ENCODE data around the gene ZDHHC12.

ZDHHC12 gene

DNA sequence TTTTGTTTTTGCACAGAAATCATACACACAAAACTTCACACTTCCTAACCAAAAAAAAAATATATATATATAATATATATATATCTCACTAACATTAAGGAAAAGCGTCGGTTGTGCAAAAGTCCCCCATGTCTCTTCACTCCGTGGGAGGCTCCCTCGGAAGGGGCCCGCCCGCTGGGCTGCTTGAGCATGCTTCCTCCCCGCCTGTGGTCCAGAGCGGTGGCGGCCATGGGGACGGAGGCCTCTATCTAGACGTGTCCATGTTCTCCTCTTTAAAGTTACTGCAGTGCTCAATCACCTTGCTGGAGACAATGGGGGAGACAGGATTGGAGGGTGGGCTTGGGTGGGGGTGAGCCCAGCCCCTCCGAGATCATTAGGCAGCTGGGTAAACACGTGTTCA, 7.2 kb upstream of the ZDHHC12 start:
- in situ Hi-C loops (cut with HindIII; ENCODE audit: low sequenced_read_pairs): no loop called here

DNA sequence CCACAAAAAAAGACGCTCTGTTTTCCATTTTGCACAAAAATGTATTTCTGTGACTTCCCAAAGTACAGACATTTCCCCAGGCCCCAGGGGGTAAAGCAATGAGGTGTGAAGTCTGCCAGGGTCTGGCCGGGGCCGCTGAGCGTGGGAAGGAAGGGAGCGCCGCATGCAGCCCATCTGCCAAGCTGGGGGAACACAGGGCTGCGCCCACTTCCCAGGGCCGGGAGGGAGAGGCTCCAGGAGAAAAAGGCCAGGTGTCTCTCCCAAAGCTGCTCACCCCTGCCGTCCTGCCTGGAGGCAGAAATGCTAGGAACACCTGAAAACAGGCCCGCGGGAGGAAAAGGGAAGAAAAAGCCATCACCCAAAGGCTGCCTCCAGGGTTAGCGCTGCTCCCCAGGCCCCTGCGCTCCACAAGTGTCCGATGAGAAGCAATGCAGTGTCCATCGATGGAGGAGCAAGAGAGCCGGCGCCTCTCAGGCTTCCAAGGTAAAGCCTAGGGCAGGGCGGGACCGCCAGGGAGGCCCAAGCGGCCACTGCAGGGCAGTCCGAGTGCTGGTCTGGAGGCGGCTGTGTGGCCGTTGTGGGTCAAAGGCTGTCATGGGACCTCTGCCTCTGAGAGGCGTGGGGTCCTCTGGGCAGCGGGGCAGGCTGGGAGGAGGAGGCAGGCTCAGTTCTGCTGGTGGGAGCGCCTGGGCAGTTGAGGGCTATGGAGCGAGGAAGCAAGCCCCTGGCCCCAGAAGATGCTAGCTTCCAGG, 6.0 kb upstream of the ZDHHC12 start:
- in situ Hi-C loops (cut with HindIII; ENCODE audit: low sequenced_read_pairs): no loop called here

DNA sequence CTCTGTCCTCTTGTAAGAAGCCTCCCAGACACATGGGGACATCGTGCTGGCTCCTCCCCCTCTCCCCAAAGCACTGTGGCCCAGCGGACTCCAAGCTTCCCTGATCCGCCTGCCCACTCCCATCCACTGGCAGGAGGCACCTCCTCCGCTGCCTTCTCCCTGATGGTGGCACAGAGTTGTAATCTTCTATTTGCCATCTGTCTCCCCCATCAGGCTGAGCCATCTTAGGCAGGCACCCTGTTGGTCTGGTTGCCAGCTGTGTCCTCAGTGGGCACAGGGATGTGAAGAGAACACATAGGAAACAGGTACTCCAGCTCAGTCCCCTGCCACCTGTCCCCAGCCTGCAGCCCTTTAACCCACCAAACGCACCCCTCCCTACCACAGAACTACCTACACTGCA, 5.4 kb upstream of the ZDHHC12 start:
- in situ Hi-C loops (cut with HindIII; ENCODE audit: low sequenced_read_pairs): no loop called here

DNA sequence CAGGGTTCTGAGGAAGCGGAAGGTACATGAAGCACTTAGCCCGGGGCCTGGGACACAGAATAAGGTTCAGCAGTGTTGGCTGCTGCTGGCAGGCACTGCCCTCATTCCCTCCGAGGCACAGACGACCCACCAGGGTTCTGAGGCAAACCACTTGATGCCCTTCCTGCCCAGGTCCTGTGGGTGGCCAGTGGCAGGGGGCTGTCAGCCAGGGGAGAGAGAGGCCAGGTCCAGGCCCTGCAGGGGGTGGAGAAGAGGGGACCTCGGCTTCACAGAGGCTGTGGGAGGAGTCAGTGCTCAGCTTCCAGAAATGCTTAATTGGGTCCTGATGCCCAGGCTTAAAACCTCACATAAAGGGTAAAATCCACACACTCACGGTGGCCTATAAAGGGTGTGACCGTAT, 4.4 kb upstream of the ZDHHC12 start:
- in situ Hi-C loops (cut with HindIII; ENCODE audit: low sequenced_read_pairs): no loop called here

DNA sequence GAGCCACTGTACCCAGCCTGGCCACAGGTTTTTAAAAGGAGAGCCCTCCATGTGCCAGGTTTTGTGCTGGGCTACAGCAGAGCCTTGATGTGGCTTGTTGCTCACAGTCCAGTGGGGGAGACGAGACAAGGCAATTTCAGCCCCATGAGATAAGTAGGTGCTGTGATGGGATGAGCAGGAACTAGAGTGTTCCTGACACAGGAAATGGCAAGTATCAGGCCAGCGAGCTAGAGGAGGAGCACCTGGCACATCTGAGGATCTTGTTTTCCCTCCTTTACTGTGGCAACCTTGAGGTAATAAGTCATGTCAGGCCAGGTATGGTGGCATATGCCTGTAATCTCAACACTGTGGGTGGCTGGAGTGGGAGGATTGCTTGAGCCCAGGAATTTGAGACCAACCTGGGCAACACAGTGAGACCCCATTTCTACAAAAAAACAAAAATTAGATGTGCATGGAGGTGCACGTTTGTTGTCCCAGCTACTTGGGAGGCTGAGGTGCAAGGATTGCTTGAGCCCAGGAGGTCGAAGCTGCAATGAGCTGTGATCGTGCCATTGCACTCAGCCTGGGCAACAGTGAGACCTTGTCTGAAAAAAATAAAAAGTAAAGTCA, 3.8 kb upstream of the ZDHHC12 start:
- in situ Hi-C loops (cut with HindIII; ENCODE audit: low sequenced_read_pairs): no loop called here

DNA sequence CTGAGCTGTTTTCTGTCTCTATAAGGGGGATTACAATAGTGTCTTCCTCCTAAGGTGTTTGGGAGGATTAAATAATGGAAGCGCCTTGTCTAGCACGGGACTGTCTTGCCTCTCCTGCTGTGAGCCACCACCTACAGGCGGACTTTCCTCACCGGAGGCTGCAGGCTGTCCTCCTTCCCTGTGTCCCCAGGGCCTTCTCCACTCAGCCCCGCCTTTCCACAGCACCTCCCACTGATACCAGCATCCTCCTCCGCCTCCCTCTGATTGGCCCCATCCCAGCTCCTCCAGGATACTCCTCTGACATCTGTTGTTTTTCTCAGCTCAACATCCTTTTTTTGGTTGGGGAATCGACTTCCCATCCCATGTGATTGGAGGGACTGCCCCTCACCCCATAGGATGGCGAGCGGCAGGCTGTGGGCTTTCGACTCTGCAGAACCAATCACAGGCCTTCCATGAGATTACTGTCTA, 851 bp upstream of the ZDHHC12 start:
- in situ Hi-C loops (cut with HindIII; ENCODE audit: low sequenced_read_pairs): no loop called here

DNA sequence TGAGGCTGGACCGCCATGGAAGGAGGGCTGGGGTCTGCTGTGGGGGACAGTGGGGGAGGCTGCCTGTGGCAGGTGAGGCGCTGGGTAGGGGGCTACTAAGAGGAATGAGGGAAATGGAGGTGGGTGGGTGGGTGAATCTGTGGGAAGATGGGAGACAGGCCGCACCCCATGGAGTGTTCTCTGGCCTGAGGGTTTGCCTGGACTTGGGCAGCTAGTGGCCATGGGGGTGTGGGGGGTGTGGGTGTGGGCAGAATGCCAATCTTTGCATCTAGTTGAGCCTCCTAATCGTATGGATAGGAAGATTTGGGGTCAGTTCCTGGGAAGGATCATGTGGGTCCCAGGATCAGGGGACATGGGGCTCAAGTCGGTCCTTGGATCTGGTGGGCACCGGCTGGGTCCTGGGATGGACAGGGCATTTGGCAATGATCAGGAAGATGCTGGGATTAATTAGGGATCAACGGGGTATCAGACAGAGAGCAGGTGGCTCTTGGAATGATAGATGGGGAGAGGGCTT, 518 bp downstream of the ZDHHC12 start:
- in situ Hi-C loops (cut with HindIII; ENCODE audit: low sequenced_read_pairs): no loop called here

DNA sequence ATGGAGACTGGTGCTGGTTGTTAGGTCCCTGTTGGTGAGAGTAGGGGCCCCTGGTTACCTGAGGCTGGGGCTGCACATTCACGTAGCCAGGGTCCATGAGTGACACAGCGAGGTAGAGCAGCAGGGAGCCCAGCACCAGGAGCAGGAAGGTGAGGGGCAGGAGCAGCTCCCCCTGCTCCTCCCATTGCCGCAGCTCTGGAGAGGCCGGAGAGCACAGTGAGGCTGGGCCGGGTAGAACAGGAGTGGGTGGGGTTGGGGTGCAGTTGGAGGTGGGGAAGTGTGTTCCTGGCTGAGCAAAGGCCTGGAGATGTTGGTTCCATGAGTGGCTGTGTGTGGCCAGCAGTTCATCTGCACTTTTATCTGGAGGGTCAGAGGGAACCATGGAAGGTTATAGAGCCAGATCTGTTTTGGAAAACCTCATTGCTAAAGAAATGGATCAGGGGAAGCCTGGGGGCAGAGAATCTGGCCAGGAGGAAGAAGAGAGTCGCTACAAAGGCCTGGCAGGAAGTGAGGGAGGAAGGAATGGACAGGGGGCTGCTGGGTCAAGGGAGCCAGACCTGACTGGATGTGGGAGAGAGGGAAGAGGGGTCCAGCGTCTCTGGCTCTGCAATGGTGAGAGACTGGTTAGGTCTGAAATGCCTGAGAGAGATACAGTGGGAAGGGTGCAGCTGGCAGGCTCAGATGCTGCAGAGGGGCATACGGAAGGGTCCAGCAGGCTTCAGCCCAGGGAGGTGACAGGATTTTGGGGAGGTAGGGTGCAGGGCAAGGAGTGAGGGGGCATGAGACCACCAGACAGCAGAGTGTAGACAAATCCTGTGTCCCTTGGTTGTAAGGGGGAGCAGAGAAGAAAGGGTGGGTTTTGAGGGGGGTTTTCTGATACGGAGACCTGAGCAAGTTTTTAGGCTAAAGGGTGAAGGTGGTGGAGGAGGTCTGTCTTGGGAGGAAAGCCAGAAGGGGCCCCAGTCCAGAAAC, 1.3 kb downstream of the ZDHHC12 start:
- in situ Hi-C loops (cut with HindIII; ENCODE audit: low sequenced_read_pairs): no loop called here

DNA sequence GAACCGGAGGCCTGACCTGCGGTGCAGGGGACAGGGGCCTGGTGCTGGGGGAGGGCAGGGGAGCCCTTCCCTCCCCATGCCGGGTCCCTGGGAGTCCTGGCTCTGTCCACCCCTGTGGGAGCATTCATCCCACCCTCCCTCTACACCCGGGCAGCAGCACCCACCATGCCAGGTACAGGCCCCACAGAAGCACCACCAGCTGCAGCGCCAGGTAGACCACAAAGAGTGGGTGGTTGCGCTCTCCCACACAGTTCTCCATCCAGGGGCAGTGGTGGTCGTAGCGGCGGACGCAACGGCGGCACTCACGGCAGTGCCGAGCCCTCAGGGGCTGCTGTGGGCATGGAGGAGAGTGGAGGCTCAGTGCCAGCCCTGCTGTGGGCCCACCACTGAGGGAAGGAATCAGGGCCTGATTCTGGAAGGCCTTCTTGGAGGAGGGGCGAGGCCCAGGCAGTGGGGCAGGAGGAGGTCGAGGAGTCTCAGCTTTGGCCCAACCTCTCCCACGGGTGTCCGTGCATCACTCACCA, 2.4 kb downstream of the ZDHHC12 start:
- in situ Hi-C loops (cut with HindIII; ENCODE audit: low sequenced_read_pairs): no loop called here

DNA sequence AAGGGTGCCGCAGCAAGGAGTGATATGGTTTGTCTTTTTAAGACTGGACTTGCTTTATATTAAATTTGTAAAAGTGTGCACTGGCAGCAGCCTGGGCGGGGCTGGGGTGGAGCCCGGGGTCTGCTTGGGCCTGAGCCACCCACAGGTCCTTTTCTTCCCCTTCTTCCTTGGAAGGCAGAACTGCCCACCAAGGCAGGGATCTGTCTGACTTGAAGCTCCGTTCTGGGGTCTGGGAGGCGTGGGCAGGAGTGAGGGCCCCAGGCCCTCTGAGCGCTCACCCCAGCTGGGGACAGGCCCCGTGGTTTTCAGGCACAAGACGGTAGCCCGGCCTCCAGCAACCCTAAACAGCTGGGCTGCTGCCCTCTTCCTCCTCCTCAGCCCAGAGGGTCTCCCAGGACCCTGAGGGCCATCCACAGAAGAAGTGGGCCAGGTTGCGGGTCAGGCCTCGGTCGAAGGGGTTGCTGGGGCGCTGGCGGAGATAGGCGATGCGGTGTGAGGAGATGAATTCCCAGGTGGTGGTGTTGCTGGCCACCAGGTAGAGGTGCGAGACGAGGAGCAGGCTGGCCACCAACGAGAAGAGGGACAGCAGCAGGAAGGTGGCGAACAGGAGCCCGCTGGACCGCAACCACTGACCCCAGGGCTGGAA, 3.0 kb downstream of the ZDHHC12 start:
- in situ Hi-C loops (cut with HindIII; ENCODE audit: low sequenced_read_pairs): no loop called here

DNA sequence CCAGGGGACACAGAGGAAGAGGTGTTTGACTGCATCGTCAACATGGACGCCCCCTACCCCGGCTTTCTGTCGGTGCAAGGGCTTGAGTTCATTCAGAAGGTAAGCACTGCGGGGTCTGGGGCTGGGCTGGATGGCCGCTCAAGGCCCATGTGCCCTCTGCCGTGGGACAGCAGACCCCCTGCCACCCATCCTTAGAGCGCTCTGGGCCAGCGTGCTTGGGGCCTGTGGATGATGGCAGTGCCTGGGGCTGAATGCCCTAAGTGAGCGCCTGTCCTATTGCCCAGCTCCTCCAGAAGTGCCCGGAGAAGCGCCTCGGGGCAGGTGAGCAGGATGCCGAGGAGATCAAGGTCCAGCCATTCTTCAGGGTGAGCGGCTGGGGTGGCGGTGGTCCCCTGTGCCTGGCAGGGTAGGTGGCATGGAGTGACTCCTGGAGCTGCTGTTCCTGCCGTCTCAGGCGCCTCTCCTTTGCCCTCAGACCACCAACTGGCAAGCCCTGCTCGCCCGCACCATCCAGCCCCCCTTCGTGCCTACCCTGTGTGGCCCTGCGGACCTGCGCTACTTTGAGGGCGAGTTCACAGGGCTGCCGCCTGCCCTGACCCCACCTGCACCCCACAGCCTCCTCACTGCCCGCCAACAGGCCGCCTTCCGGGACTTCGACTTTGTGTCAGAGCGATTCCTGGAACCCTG, 3.9 kb downstream of the ZDHHC12 start:
- in situ Hi-C loops (cut with HindIII; ENCODE audit: low sequenced_read_pairs): no loop called here

DNA sequence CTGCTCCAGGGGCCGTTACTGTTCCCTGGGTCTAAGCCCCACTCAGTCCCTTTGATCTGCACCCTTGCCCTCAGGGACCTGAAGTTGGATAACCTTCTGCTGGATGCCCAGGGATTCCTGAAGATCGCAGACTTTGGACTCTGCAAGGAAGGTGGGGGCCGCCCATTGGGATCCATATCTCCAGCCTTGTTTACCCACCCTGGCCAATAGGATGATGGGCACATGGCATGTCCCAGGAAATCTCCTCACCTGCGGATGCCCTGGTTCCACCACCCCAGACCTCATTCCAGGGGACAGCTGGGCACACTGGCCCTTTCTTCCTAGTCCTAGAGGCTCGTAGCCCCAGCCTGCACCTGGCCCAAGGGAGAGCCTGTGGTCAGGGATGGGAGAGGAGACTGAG, 5.5 kb downstream of the ZDHHC12 start:
- in situ Hi-C loops (cut with HindIII; ENCODE audit: low sequenced_read_pairs): no loop called here

DNA sequence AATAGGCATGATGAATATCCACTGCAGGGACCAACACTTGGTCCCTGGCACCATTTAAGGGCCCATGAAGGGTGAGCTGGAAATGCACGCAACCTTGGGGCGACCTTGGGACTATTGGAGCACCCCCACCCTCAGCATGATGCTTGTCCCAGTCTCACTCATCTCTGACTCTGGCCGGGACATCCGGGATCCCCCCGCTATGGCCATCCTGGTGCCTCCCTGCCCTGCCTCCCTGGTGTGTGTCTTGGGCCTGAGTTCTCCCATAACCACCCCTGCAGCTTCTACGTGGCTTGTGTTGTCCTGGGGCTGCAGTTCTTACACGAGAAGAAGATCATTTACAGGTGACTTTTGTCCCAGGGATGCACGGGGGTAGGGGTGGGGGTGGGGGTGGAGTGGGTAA, 5.9 kb downstream of the ZDHHC12 start:
- in situ Hi-C loops (cut with HindIII; ENCODE audit: low sequenced_read_pairs): no loop called here

DNA sequence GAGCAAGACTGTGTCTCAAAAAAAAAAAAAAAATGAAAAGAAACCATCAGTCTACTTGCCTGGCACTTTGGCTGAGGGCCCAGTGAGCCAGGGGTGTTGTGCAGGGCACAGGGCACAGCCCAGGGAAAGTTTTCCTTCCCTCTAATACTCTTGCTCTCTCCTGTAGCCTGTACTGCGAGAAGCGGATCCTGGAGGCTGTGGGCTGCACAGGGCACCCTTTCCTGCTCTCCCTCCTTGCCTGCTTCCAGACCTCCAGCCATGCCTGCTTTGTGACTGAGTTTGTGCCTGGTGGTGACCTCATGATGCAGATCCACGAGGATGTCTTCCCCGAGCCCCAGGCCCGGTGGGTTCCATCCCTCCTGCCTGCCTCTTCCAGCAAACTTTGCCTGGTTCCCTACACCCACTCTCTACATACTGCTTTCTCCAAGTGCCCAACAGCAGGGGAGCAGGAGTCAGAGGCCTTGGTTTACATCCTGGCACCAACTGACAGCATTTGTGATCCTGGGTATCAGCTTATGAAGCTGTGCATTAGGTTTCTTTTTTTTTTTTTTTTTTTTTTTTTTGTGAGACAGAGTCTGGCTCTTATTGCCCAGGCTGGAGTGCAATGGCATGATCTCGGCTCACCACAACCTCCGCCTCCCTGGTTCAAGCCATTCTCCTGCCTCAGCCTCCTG, 7.2 kb downstream of the ZDHHC12 start:
- in situ Hi-C loops (cut with HindIII; ENCODE audit: low sequenced_read_pairs): no loop called here

DNA sequence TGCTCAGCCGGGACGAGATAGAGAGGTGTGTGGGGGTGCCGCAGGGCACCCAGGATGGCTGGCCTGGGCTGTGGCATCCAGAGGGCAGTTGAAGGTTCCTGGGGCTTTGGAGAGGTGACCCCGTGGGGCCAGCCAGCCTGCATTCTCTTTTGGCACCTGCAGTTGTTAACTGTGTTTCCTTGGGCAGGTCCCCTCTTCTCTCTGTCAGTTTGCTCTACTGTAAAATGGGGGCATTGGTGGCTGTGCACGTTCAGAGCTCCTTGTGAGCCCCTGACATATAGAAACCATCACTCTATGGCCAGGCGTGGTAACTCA, 8.5 kb downstream of the ZDHHC12 start:
- in situ Hi-C loops (cut with HindIII; ENCODE audit: low sequenced_read_pairs): no loop called here

DNA sequence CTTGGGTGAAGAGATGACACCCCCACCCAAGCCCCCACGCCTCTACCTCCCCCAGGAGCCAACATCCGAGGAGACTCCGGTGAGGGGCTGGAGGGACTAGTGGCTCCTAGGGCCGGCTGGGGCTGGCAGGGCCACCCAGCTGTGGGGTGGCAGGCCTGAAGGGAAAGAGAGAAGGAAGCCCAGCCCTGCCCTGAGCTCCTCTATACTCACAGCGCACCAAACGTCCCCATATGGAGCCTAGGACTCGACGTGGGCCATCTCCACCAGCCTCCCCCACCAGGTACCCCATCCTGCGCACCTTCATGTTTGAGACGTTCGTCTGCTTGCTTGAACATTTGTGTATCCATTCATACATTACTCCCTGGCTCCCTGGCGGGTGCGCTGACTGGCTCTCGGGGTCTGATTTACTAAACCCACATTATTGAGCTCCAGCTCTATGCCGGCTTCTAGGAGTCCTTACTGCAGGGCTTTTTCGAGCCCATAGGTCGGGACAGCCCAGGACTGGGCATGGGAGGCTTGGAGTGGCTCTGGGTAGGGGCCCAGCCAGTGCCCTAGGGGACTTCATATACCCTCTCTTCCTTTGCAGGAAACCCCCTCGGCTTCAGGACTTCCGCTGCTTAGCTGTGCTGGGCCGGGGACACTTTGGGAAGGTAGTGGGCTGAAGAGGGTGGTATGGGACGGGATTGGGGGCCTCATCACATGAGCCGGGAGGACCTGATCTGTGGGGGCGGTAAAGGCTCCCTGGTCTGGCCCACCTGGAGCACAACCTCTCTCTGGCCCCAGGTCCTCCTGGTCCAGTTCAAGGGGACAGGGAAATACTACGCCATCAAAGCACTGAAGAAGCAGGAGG, 9.1 kb downstream of the ZDHHC12 start:
- in situ Hi-C loops (cut with HindIII; ENCODE audit: low sequenced_read_pairs): no loop called here

DNA sequence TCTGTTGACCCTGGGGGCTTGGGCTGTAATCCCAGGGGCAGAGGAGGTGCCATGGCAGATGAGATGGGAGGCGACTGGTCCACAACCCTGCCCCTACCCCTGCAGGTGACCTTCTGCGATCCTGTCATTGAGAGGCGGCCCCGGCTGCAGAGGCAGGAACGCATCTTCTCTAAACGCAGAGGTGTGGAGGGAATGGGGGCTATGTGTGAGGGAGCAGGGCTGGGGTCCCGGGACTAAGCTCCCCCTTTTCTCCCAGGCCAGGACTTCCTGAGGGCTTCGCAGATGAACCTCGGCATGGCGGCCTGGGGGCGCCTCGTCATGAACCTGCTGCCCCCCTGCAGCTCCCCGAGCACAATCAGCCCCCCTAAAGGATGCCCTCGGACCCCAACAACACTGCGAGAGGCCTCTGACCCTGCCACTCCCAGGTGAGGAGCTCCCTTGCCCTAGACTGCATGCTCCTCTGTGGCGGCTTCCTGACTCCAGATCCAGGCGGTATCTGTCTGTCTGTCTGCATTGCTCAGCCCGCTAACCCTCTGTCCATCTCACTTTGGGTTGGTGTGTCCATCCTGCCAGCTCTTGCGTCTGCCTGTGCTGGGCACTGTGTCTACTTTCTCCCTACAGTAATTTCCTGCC, 9.9 kb downstream of the ZDHHC12 start:
- in situ Hi-C loops (cut with HindIII; ENCODE audit: low sequenced_read_pairs): no loop called here

DNA sequence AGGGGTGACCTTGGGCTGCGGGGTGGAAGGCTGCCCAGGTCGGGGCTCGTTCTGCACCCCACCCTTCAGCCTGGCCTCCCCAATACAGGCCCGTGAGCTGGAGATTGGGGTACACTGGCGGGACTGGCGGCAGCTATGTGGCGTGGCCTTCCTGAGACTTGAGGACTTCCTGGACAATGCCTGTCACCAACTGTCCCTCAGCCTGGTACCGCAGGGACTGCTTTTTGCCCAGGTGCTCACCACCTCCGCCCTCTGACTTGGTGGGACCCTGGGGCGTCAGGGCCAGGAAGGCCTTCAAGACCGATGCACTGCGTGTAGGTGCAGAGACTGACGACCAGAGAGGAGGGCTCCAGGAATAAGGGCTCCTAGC, 10.5 kb downstream of the ZDHHC12 start:
- in situ Hi-C loops (cut with HindIII; ENCODE audit: low sequenced_read_pairs): no loop called here
